ENCODE data around the gene PTGS1. TPM values are rescaled to one million over a fixed set of nuclear protein-coding genes. Genes with fewer than 3 reads are reported as not detected.

Gene PTGS1
- polyA plus RNA-seq, 1 of the 3 experiments (the other 2 are of a cell fraction), result 5.4 TPM

- Histone ChIP-seq H4K20me1 (ENCODE audit: insufficient read depth) (no peaks in the 10 kb centered on the region), H3F3A (replicated peaks; ENCODE audit: insufficient read depth) (no peaks in the 10 kb centered on the region), H3K9ac (no peak overlapping the region), H3K79me2 (ENCODE audit: insufficient read depth) (no peaks in the 10 kb centered on the region), H3K36me3 (replicated peaks in 1 of 2; ENCODE audit: control insufficient read depth in 1 of 2, insufficient read depth in 2 of 2, low read length in 1 of 2) (no peaks in the 10 kb centered on the region), H3K4me3 (ENCODE audit: low read depth in 2 of 2, low read length in 1 of 2) (no peak overlapping the region), H2AFZ (ENCODE audit: low read depth) (no peak overlapping the region), H3K4me2 (no peak overlapping the region), H3K27me3 (ENCODE audit: insufficient read depth) (no peaks in the 10 kb centered on the region), H3K9me2 (no peaks in the 10 kb centered on the region), H3K4me1 (ENCODE audit: control insufficient read depth in 1 of 2, insufficient read depth in 2 of 2, low read depth in 1 of 2, low read length in 1 of 2) (peaks cover 9 to 31% of the 10 kb centered on the region in 2 experiments; a peak in 3 of 4 replicates), H3K27ac (ENCODE audit: low read depth in 2 of 2, low read length in 1 of 2) (no peak overlapping the region), H3K9me3 (no peaks in the 10 kb centered on the region)
- 89% methylated on average over 14 of the region's 19 CpGs for WGBS (ENCODE audit: low lambda C conversion rate)
- TF ChIP-seq SMC3 (IDR thresholded peaks at IDR 0.05; ENCODE audit: low read depth, low read length), result no peak
- no peak for TF ChIP-seq TEAD4 (IDR thresholded peaks at IDR 0.05; ENCODE audit: borderline replicate concordance, insufficient read depth)
- TF ChIP-seq, protein P1, sequence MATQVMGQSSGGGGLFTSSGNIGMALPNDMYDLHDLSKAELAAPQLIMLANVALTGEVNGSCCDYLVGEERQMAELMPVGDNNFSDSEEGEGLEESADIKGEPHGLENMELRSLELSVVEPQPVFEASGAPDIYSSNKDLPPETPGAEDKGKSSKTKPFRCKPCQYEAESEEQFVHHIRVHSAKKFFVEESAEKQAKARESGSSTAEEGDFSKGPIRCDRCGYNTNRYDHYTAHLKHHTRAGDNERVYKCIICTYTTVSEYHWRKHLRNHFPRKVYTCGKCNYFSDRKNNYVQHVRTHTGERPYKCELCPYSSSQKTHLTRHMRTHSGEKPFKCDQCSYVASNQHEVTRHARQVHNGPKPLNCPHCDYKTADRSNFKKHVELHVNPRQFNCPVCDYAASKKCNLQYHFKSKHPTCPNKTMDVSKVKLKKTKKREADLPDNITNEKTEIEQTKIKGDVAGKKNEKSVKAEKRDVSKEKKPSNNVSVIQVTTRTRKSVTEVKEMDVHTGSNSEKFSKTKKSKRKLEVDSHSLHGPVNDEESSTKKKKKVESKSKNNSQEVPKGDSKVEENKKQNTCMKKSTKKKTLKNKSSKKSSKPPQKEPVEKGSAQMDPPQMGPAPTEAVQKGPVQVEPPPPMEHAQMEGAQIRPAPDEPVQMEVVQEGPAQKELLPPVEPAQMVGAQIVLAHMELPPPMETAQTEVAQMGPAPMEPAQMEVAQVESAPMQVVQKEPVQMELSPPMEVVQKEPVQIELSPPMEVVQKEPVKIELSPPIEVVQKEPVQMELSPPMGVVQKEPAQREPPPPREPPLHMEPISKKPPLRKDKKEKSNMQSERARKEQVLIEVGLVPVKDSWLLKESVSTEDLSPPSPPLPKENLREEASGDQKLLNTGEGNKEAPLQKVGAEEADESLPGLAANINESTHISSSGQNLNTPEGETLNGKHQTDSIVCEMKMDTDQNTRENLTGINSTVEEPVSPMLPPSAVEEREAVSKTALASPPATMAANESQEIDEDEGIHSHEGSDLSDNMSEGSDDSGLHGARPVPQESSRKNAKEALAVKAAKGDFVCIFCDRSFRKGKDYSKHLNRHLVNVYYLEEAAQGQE (IDR thresholded peaks at IDR 0.05; ENCODE audit: low read depth, low read length), result no peak
- no peak for TF ChIP-seq RFX5 (IDR thresholded peaks at IDR 0.05; ENCODE audit: low read length)
- TF ChIP-seq CTCF (IDR thresholded peaks at IDR 0.05), result no peak
- no peak for TF ChIP-seq MEF2A (IDR thresholded peaks at IDR 0.05; ENCODE audit: borderline replicate concordance, low read depth)
- no peak for TF ChIP-seq EZH2phosphoT487 (IDR thresholded peaks at IDR 0.05; ENCODE audit: borderline replicate concordance, low read depth)
- TF ChIP-seq ZBTB33 (IDR thresholded peaks at IDR 0.05; ENCODE audit: borderline replicate concordance, low read depth), result no peak
- no peak for TF ChIP-seq MXI1 (IDR thresholded peaks at IDR 0.05; ENCODE audit: low read depth, low read length)
- TF ChIP-seq, protein P2, sequence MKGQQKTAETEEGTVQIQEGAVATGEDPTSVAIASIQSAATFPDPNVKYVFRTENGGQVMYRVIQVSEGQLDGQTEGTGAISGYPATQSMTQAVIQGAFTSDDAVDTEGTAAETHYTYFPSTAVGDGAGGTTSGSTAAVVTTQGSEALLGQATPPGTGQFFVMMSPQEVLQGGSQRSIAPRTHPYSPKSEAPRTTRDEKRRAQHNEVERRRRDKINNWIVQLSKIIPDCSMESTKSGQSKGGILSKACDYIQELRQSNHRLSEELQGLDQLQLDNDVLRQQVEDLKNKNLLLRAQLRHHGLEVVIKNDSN (IDR thresholded peaks at IDR 0.05; ENCODE audit: borderline replicate concordance, low read depth), result no peak
- TF ChIP-seq NFIC (IDR thresholded peaks at IDR 0.05; ENCODE audit: borderline replicate concordance), result no peak
- no peak for TF ChIP-seq EP300 (IDR thresholded peaks at IDR 0.05; ENCODE audit: borderline replicate concordance in 1 of 2, low read depth in 1 of 2, low read length in 1 of 2)
- no peak for TF ChIP-seq USF2 (IDR thresholded peaks at IDR 0.05; ENCODE audit: borderline replicate concordance, low read depth, low read length)
- TF ChIP-seq GABPA (IDR thresholded peaks at IDR 0.05; ENCODE audit: low read depth), result no peak
- TF ChIP-seq MAX (IDR thresholded peaks at IDR 0.05; ENCODE audit: low read depth), result no peak
- TF ChIP-seq, protein P3, sequence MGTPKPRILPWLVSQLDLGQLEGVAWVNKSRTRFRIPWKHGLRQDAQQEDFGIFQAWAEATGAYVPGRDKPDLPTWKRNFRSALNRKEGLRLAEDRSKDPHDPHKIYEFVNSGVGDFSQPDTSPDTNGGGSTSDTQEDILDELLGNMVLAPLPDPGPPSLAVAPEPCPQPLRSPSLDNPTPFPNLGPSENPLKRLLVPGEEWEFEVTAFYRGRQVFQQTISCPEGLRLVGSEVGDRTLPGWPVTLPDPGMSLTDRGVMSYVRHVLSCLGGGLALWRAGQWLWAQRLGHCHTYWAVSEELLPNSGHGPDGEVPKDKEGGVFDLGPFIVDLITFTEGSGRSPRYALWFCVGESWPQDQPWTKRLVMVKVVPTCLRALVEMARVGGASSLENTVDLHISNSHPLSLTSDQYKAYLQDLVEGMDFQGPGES (IDR thresholded peaks at IDR 0.05; ENCODE audit: low read depth, low read length), result no peak
- TF ChIP-seq TCF12 (IDR thresholded peaks at IDR 0.05), result no peak
- no peak for TF ChIP-seq TAF1 (IDR thresholded peaks at IDR 0.05; ENCODE audit: borderline replicate concordance, low read depth, low read length)
- TF ChIP-seq RXRA (IDR thresholded peaks at IDR 0.05; ENCODE audit: borderline replicate concordance, low read depth), result no peak
- TF ChIP-seq RCOR1 (IDR thresholded peaks at IDR 0.05; ENCODE audit: low read length), result no peak
- ChIA-PET CTCF (interaction anchor here (0.9 kb wide), 1 partner anchor 248 kb away, joined by 5 read pairs; no protein-coding TSS in a partner anchor), POLR2A (no interaction called here)
- no peak for DNase-seq
Observed at GRCh38 chr9:122372856-122373845, 2.3 kb downstream of the PTGS1 start.
